SH-SY5Y (cell line): Measurements from ENCODE around the gene BABAM2.

Source experiments
- GATA2 ChIP-seq: IDR thresholded peaks from 2 replicates; pipeline ENCODE4 v1.6.1; 2011; ENCODE audit warnings: mild to moderate bottlenecking, low read depth, low read length
- GATA3 ChIP-seq: IDR thresholded peaks from 2 replicates; pipeline ENCODE4 v1.6.1; 2011; ENCODE audit warnings: low read depth, mild to moderate bottlenecking, low read length, moderate library complexity

DNA sequence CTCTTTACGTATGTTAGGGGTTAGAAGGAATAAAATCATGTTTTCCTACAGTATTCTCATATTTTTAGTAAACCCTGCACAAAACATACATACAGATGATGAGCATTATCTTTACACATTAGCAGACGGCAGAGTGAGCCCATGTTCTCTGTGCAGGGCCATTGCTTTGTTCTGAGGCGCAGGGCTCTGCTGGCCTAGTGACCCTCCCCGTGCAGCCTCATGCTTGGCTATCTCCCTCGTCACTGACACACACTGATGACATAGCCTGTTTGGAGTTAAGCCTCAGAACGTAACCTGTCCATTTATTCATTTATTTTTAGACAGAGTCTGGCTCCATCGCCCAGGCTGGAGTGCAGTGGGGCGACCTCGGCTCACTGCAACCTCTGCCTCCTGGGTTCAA, 386.3 kb downstream of the BABAM2 start:
- TF ChIP-seq GATA3 (no peak), GATA2 (no peak)
